GM12878 (cell line): ENCODE data around the gene STX10.

Experiments used
- BACH1 ChIP-seq: fragments of 450-650 bp; IDR thresholded peaks from 2 replicates; pipeline ENCODE4 v1.6.1; 2017; ENCODE audit warnings: mild to moderate bottlenecking, borderline replicate concordance
- CREB1 ChIP-seq: IDR thresholded peaks from 2 replicates; pipeline ENCODE4 v1.6.1; 2012; ENCODE audit warnings: low read depth, mild to moderate bottlenecking, inconsistent platforms
- MXI1 ChIP-seq: fragments of 150-350 bp; IDR thresholded peaks from 2 replicates; pipeline ENCODE4 v1.6.1; 2011; ENCODE audit warnings: low read depth, mild to moderate bottlenecking, inconsistent platforms, low read length, improper control_type of control experiment
- NFIC ChIP-seq: IDR thresholded peaks from 2 replicates; pipeline ENCODE4 v1.6.1; 2012; ENCODE audit warnings: low read depth, mild to moderate bottlenecking, inconsistent platforms, low read length, moderate library complexity
- TCF7 ChIP-seq: IDR thresholded peaks from 2 replicates; pipeline ENCODE4 v1.6.1; 2014; ENCODE audit warnings: antibody characterized with exemption, borderline replicate concordance
- ZNF217 ChIP-seq: fragments of 450-650 bp; IDR thresholded peaks from 2 replicates; pipeline ENCODE4 v1.6.1; 2017; ENCODE audit warnings: antibody characterized with exemption, mild to moderate bottlenecking
- TF ChIP-seq, protein P1 (sequence below), 3 experiments: IDR thresholded peaks in 2 of 3; conservative IDR thresholded peaks in 1 of 3; 2 replicates each; pipeline ENCODE4 v1.5.1; 2011; ENCODE audit warnings: low read depth in 3 of 3, low read length in 3 of 3, mild to moderate bottlenecking in 3 of 3, control low read depth in 2 of 3, moderate library complexity in 2 of 3, inconsistent platforms in 1 of 3, mixed read lengths in 1 of 3; ENCODE audit not compliant: control insufficient read depth in 2 of 3, insufficient read depth in 1 of 3; ENCODE audit errors: extremely low read depth in 1 of 3
- TF ChIP-seq, protein P2 (sequence below): fragments of 450-650 bp; IDR thresholded peaks from 2 replicates; pipeline ENCODE4 v1.6.1; 2016; ENCODE audit warnings: mild to moderate bottlenecking
- TF ChIP-seq, protein P3 (sequence below): fragments of 450-650 bp; IDR thresholded peaks from 2 replicates; pipeline ENCODE4 v1.6.1; 2017; ENCODE audit warnings: antibody characterized with exemption, mild to moderate bottlenecking, moderate library complexity

DNA sequence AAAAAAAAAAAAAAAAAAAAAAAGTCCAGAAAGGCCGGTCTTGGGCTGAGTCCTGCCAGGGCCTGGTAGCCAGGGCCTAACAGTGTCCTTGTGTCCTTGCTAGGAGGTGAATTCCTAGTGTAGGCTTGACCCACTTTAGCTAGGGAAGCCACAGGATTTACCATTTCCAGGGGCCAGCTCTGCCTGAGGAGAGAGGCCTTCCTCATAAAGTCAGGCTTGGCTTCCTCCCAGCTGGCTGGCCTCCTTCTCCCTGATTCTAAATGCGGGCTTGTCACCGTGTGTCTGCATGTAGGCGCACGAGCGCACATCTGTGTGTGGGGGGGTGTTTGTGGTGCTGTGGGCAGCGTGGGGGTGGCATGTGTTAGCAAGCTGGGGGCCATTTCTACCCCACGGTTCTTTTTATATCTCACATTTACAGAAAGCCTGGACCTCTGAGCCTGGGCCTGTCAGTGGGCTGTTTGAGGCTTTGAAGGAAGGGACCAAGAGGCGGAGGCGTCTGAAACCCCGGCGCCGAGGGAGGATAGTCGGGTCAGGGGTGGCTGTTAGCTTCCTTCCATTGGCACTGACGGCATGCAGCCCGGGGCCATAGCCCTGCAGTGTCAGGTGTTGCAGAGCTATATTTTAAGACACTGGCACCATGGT is 31.7 kb upstream of the STX10 start:
- TF ChIP-seq MXI1: no peak
- TF ChIP-seq ZNF217: no peak
- TF ChIP-seq, protein P1, sequence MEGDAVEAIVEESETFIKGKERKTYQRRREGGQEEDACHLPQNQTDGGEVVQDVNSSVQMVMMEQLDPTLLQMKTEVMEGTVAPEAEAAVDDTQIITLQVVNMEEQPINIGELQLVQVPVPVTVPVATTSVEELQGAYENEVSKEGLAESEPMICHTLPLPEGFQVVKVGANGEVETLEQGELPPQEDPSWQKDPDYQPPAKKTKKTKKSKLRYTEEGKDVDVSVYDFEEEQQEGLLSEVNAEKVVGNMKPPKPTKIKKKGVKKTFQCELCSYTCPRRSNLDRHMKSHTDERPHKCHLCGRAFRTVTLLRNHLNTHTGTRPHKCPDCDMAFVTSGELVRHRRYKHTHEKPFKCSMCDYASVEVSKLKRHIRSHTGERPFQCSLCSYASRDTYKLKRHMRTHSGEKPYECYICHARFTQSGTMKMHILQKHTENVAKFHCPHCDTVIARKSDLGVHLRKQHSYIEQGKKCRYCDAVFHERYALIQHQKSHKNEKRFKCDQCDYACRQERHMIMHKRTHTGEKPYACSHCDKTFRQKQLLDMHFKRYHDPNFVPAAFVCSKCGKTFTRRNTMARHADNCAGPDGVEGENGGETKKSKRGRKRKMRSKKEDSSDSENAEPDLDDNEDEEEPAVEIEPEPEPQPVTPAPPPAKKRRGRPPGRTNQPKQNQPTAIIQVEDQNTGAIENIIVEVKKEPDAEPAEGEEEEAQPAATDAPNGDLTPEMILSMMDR (IDR thresholded peaks at IDR 0.05 in 2 of 3, conservative IDR thresholded peaks at IDR 0.05 in 1 of 3; ENCODE audit: control insufficient read depth in 2 of 3, extremely low read depth in 1 of 3, insufficient read depth in 1 of 3, low read depth in 3 of 3, low read length in 3 of 3): no peak
- TF ChIP-seq NFIC: no peak
- no peak for TF ChIP-seq TCF7
- TF ChIP-seq CREB1: peak; percentile 39; the same call in 1 of the 2 replicates
- TF ChIP-seq, protein P2, sequence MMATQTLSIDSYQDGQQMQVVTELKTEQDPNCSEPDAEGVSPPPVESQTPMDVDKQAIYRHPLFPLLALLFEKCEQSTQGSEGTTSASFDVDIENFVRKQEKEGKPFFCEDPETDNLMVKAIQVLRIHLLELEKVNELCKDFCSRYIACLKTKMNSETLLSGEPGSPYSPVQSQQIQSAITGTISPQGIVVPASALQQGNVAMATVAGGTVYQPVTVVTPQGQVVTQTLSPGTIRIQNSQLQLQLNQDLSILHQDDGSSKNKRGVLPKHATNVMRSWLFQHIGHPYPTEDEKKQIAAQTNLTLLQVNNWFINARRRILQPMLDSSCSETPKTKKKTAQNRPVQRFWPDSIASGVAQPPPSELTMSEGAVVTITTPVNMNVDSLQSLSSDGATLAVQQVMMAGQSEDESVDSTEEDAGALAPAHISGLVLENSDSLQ: peak; percentile 39; the same call in 1 of the 2 replicates
- TF ChIP-seq, protein P3, sequence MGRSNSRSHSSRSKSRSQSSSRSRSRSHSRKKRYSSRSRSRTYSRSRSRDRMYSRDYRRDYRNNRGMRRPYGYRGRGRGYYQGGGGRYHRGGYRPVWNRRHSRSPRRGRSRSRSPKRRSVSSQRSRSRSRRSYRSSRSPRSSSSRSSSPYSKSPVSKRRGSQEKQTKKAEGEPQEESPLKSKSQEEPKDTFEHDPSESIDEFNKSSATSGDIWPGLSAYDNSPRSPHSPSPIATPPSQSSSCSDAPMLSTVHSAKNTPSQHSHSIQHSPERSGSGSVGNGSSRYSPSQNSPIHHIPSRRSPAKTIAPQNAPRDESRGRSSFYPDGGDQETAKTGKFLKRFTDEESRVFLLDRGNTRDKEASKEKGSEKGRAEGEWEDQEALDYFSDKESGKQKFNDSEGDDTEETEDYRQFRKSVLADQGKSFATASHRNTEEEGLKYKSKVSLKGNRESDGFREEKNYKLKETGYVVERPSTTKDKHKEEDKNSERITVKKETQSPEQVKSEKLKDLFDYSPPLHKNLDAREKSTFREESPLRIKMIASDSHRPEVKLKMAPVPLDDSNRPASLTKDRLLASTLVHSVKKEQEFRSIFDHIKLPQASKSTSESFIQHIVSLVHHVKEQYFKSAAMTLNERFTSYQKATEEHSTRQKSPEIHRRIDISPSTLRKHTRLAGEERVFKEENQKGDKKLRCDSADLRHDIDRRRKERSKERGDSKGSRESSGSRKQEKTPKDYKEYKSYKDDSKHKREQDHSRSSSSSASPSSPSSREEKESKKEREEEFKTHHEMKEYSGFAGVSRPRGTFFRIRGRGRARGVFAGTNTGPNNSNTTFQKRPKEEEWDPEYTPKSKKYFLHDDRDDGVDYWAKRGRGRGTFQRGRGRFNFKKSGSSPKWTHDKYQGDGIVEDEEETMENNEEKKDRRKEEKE: no peak
- TF ChIP-seq BACH1: no peak
